ENCODE results near the gene ATP6V0D1. TPM values are rescaled to one million over a fixed set of nuclear protein-coding genes. Genes with fewer than 3 reads are reported as not detected.

Gene ATP6V0D1
- polyA plus RNA-seq, 3 donors = 354 to 687 (median 631) TPM

DNA sequence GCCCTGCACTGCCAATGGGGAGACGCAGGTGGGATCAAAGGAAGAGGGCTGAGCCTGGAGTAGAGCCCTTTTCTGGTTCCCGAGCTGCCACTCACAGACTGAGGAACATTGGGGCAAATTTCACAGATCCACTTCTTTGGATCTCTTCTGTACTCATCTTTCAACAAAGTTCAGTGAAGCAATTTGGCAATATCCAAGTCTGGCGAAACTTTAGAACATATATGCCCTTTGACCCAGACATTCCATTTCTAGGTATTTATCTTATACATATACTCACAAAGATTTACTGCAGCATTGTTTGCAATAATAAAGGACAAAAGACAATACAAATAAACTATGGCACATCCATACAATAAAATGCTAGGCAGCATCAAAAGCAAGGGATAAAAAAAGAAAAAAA is 69.6 kb downstream of the ATP6V0D1 start:
- Histone ChIP-seq H3K27me3 (ENCODE audit: control insufficient read depth in 2 of 2, insufficient read depth in 2 of 2, low read length in 2 of 2) (no peaks in the 10 kb centered on the region), H3K4me1 (ENCODE audit: control insufficient read depth in 1 of 2, insufficient read depth in 2 of 2, low read length in 2 of 2) (peaks cover 15 to 20% of the 10 kb centered on the region in 2 donors), H3K9ac (ENCODE audit: insufficient read depth, low read length, poor library complexity, severe bottlenecking) (no peak overlapping the region), H2AFZ (ENCODE audit: insufficient read depth, low read depth, low read length, poor library complexity, severe bottlenecking) (no peak overlapping the region), H4K20me1 (ENCODE audit: insufficient read depth, low read length) (no peaks in the 10 kb centered on the region), H3K4me3 (replicated peaks in 1 of 3; ENCODE audit: low read depth in 2 of 3, low read length in 3 of 3) (no peak overlapping the region), H3K9me3 (replicated peaks in 1 of 2; ENCODE audit: control insufficient read depth in 1 of 2, insufficient read depth in 1 of 2, low read length in 2 of 2) (no peaks in the 10 kb centered on the region), H3K79me2 (ENCODE audit: insufficient read depth, low read length) (no peaks in the 10 kb centered on the region), H3K4me2 (replicated peaks; ENCODE audit: extremely low read depth, low read length, poor library complexity, severe bottlenecking) (no peak overlapping the region), H3K27ac (ENCODE audit: low read depth in 1 of 2, low read length in 2 of 2) (no peak overlapping the region), H3K36me3 (replicated peaks in 1 of 2; ENCODE audit: control insufficient read depth in 1 of 2, insufficient read depth in 2 of 2, low read length in 2 of 2) (no peaks in the 10 kb centered on the region)
- WGBS (ENCODE audit: insufficient coverage) = 100% methylated on average over 1 of the region's 3 CpGs
- Mint-ChIP-seq H3K27me3 (ENCODE audit: low read depth in 3 of 3) (peaks cover 6 to 13% (median 11%) of the 10 kb centered on the region in 3 donors), H3K4me1 (peaks cover 18% of the 10 kb centered on the region), H3K27ac (peak overlapping the region in 1 of 7 donors; percentile 48), H3K9me3 (no peaks in the 10 kb centered on the region), H3K4me3 (no peak overlapping the region), H3K36me3 (no peaks in the 10 kb centered on the region)
- TF ChIP-seq, protein P1, sequence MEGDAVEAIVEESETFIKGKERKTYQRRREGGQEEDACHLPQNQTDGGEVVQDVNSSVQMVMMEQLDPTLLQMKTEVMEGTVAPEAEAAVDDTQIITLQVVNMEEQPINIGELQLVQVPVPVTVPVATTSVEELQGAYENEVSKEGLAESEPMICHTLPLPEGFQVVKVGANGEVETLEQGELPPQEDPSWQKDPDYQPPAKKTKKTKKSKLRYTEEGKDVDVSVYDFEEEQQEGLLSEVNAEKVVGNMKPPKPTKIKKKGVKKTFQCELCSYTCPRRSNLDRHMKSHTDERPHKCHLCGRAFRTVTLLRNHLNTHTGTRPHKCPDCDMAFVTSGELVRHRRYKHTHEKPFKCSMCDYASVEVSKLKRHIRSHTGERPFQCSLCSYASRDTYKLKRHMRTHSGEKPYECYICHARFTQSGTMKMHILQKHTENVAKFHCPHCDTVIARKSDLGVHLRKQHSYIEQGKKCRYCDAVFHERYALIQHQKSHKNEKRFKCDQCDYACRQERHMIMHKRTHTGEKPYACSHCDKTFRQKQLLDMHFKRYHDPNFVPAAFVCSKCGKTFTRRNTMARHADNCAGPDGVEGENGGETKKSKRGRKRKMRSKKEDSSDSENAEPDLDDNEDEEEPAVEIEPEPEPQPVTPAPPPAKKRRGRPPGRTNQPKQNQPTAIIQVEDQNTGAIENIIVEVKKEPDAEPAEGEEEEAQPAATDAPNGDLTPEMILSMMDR (IDR thresholded peaks at IDR 0.05) = no peak
- no peak for DNase-seq
- intact Hi-C loops (cut with micrococcal nuclease) = no loop called here

DNA sequence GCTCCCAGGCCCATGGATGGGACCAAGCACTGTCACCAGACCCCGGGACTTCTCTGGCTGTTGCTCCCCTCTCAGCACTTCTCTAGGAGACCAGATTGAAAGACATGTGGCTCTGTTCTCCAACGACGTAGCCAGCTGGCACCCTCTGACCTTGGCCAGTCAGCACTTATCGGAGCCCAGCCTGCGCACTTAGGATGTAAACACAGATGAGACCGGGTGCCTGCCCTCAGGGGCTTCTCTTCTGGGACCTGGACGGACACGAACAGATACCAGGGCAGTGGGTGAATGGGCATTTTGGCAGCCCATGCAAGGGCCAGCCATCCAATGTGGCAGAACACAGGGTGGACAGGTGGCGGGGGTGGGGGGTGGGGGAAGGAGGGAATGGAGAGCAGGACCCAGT is 71.3 kb downstream of the ATP6V0D1 start:
- DNase-seq = no peak
- Mint-ChIP-seq H3K27ac (no peak overlapping the region), H3K4me1 (peaks cover 13% of the 10 kb centered on the region), H3K36me3 (no peaks in the 10 kb centered on the region), H3K27me3 (ENCODE audit: low read depth in 3 of 3) (peaks cover 2 to 7% (median 2%) of the 10 kb centered on the region in 3 donors), H3K9me3 (no peaks in the 10 kb centered on the region), H3K4me3 (no peak overlapping the region)
- Histone ChIP-seq H2AFZ (ENCODE audit: insufficient read depth, low read depth, low read length, poor library complexity, severe bottlenecking) (no peak overlapping the region), H3K4me2 (replicated peaks; ENCODE audit: extremely low read depth, low read length, poor library complexity, severe bottlenecking) (no peak overlapping the region), H3K4me3 (replicated peaks in 1 of 3; ENCODE audit: low read depth in 2 of 3, low read length in 3 of 3) (no peak overlapping the region), H3K9ac (ENCODE audit: insufficient read depth, low read length, poor library complexity, severe bottlenecking) (no peak overlapping the region), H3K4me1 (ENCODE audit: control insufficient read depth in 1 of 2, insufficient read depth in 2 of 2, low read length in 2 of 2) (peaks cover 10 to 12% of the 10 kb centered on the region in 2 donors), H3K27me3 (ENCODE audit: control insufficient read depth in 2 of 2, insufficient read depth in 2 of 2, low read length in 2 of 2) (no peaks in the 10 kb centered on the region), H3K79me2 (ENCODE audit: insufficient read depth, low read length) (no peaks in the 10 kb centered on the region), H3K27ac (ENCODE audit: low read depth in 1 of 2, low read length in 2 of 2) (no peak overlapping the region), H4K20me1 (ENCODE audit: insufficient read depth, low read length) (no peaks in the 10 kb centered on the region), H3K9me3 (replicated peaks in 1 of 2; ENCODE audit: control insufficient read depth in 1 of 2, insufficient read depth in 1 of 2, low read length in 2 of 2) (no peaks in the 10 kb centered on the region), H3K36me3 (replicated peaks in 1 of 2; ENCODE audit: control insufficient read depth in 1 of 2, insufficient read depth in 2 of 2, low read length in 2 of 2) (no peaks in the 10 kb centered on the region)
- TF ChIP-seq, protein P1 (IDR thresholded peaks at IDR 0.05) = no peak
- intact Hi-C loops (cut with micrococcal nuclease) = loop anchor here in 1 of 2 donors (10.0 kb wide), 1 partner anchor 55 kb away; no protein-coding TSS in a partner anchor
- WGBS (ENCODE audit: insufficient coverage) = 90% methylated on average over 8 of the region's 9 CpGs
